Stimulated activated CD8-positive, alpha-beta memory T cell treated with anti-CD3 and anti-CD28 coated beads, Interleukin-2, amount 100 ng/mL, for 1 hour (primary cell): ENCODE results near the gene TAS2R30.

Source experiments
- DNase-seq, 2 donors: peaks; one replicate each; pipeline ENCODE4 v3.0.0-alpha.2; 2020; ENCODE audit warnings: low read depth in 2 of 2

The TAS2R30 gene, protein sequence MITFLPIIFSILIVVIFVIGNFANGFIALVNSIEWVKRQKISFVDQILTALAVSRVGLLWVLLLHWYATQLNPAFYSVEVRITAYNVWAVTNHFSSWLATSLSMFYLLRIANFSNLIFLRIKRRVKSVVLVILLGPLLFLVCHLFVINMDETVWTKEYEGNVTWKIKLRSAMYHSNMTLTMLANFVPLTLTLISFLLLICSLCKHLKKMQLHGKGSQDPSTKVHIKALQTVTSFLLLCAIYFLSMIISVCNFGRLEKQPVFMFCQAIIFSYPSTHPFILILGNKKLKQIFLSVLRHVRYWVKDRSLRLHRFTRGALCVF

DNA sequence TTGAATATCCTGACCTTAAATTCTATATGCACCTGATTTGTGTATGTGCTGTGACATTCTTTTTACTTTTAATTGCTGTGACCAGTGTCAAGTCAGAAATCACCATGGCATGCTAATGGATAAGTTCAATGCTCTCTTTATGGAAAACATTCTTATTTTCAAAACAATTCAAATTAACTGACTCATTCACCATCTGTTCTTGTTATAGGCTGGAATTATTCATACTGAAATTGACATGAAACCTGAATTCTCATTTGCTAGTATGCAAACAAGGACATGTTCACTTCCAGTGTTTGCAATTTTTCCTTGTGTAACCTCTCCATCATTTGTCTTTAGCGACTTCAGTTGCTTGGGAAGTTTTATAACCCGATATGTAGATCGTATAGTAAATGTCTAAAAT, at the start of gene TAS2R30:
TAS2R30 (minus strand) TSS at position 340 of the 400 bp plus-strand sequence. CDS start 400 bp downstream, outside the sequence.
- DNase-seq: no peak

DNA sequence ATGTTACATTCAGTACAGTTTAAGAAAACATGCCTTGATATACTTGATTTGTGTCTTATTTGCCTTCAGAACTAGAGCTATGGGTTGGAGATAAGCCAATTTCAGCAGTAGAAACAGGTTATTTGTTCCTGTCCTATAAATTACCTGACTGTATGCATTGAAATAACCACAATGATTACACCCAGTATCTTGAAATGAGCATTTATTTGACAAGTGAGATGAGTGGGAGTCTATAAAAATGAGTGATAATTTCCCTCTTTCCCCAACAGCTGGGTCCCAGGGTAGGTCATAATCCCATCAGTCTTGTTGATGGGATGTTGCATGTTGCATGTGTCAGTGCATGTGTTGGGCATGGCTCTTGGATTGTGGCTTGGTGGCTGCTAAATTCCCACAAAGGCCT, 48.6 kb upstream of the TAS2R30 start:
- no peak for DNase-seq

DNA sequence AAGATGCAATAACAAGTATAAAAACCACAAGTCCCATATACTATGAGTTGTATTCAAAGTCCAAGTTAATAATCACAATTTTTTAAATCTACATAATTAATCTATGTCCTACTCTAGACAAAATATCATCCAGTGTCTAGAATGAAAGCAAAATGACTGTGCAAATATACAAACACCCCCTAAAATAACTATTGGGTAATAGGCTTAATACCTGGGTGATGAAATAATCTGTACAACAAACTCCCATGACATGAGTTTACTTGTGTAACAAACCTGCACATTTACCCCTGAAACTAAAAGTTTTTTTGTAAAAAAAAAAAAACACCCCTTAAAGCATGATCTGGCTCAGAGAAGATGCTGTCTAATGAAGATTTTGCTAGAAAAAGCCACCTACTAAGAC, 48.1 kb upstream of the TAS2R30 start:
- DNase-seq: no peak

DNA sequence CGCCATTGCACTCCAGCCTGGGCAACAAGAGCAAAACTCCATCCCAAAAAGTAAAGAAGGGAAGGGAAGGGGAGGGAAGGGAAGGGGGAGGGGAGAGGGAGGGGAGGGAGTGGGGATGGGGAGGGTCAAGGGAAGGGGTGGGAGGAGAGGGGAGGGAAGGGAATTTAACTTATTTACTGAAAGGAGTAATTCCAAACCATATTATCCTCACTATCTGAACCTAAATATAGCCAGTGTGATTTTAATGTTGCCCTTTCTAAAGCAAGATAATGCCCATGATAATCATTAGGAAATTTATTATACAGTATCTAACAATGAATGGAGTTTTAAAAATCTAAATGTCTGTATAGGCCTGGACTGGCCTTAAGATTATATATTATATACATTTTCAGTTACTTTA, 43.8 kb upstream of the TAS2R30 start:
- no peak for DNase-seq

DNA sequence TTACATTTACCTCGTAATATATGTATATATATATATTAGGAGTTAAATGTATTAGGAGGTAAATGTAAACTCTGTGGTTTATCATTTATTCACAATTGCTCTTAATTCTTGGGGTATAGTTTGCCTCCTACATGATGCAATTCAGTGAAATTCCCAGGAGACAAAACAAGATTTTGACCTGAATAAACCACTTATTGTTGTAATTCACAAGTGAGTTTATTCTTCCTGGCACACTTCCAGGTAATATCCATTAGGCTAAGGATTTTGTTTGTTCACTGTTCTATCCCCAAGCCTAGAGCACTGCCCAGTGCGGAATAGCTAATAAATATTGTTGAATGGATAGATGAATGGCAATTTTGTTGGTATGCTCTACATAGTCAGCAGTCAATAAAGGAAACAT, 39.6 kb upstream of the TAS2R30 start:
- no peak for DNase-seq

DNA sequence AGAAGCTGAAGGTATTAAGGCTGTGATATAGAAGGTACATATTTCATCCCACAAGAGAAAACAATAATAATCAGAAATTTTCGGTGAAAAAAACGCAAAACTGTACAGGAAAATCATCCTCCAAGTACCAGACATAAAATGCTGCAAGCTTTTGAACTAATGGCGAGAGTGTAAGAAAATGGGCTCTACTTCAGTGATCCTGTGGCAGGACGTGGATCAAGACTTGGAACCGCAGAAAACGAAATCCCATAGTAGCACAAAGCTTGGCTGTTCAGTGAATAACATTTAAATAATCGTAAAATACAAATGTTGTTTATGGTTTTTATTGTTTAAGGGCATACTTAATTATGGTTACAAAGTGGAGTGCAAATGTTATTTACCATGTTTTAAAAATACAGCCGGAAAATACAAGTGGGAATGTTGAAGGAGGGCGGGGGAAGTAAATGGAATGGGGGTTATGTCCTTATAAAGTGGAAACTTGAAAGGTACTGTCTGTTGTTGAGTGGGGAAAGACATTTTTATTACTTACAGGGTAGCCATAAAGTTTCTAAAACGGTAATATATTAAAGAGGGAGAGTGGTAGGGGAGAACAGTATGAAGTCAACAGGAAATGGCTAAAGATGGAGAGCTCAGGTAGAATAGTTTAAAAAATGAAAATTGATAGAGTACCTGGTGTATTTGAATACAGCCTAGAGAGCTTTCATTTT, 37.7 kb upstream of the TAS2R30 start:
- no peak for DNase-seq

DNA sequence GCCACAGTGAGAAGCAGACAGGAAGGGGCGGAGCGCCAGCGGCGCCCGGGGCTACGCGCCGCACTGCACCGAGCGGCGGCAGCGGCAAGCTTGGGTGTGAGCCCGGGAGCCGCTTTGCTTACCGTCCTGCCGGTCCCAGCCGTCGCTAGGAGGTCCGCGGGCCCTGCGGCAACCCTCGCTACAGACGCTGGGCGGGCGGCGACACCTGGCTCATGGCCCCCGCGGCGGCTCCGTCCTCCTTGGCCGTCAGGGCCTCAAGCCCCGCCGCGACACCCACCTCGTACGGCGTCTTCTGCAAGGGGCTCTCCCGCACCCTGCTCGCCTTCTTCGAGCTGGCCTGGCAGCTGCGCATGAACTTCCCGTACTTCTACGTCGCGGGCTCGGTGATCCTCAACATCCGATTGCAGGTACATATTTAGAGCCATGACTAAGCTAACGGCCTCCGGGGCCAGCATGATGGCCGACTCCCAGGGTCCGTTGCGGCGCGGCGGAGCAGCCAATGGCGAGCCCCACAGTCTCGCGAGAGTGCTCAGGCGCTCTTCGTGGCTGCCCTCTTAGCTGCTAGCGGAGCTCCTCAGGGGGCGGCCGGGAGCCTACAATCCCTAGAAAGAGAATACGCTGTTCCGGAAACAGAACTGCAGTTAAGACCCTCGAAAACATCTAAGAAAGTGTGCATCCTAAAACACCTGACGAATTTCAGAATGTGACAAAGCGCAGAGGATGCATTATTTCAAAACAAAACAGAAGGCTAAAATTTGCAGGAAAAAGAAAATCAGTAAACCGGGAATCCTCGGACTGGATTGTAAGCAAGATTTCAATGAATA, 36.9 kb upstream of the TAS2R30 start, which contains the start of gene SMIM10L1:
SMIM10L1 (plus strand) TSS at position 50 of the 824 bp plus-strand sequence; CDS start at position 213, 163 bp downstream.
- peak; percentile 72 to 73 for DNase-seq

DNA sequence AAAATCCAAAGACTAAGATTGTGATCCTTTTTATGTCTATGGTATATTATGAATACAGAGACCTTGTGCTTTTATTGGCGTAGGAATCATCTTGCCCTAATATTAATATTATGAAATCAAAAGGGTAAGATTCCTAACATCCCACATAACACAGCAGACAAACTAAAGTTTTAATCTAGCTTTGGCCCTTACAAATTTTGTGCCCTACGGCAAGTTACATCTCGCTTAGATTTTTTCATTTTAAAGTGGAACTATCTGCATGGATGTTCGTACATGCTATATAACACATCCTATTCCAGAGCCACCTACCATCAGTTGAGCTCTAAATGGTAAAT, 36.3 kb upstream of the TAS2R30 start:
- DNase-seq: no peak

DNA sequence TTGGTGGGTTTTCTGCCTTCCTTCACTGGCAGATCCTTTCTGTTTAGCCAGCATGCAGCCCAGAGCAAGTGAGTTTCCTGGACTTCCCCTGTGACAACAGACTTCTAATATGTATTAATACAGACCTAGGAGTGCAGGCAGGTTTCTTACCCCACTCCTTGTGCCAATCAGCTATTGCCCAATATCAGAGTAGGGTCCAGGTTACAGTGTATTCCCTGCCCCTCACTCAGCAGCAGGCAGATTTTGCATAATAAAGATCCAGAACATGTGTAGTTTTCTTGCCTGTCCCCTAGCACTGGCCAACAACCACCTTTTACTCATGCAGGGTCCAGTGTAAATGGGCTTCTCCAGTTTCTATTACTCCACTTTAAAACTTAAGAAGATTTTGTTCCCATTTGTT, 31.9 kb upstream of the TAS2R30 start:
- DNase-seq: no peak

DNA sequence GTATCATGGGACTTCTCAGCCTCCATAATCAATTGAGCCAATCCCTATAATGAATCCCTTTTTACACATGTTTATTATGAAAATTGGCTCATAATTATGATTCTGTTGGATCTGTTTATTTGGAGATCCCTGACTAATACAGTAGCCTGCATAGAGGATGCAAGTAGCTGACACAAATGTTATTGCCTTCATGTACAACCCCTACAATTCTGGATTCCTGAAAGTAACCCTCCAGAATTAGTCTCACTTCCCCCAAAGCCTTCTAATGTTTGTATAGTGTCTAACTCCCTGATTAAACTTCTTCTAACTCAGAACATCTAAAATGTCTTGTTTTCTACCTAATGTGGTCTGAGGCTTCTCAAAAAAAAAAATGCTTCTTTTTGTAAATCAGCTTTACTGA, 29.9 kb upstream of the TAS2R30 start:
- no peak for DNase-seq

DNA sequence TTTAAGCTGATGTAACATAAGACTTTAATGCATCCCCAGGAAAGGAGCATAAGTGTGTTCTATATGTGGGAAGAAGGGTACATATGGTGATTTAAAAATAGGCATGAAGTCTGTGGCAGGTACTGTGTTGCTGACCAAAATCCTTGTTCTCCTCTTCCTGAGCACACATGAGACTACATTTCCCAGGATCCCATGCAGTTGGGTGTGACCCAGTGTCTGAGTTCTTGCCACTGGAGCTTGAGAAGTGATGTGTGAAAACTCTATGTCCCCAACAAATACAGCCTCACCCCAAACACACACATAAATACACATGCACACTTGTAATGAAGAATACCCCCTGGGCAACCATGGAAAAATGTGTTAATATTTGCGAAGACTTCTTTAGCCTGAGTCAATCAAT, 28.1 kb upstream of the TAS2R30 start:
- no peak for DNase-seq

DNA sequence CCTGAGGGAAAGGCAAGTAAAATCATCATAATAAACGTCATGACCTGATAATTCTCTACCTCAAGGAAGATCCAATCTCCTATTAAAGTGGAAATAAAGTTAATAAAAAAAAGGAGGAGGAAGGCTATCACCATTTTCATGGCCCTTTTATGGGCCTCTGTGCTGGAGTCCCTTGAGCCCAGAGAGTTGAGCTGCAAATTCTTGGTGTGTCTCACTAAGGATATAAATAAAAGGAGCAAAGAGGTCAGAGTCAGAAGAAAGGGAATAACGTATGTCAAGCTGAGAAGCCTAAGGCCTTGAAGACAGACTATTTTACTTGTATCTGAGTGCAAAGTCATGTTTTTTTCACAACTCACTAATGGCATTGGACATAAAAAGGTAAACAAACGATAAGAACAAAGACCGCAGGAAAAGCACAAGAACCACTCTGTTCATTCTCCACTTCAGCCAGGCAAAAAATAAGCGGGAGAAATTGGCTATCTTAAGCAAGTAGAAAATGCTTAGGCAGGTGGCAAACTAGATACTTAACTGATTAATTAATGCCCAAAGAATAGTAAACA, 24.5 kb upstream of the TAS2R30 start:
- DNase-seq: no peak

DNA sequence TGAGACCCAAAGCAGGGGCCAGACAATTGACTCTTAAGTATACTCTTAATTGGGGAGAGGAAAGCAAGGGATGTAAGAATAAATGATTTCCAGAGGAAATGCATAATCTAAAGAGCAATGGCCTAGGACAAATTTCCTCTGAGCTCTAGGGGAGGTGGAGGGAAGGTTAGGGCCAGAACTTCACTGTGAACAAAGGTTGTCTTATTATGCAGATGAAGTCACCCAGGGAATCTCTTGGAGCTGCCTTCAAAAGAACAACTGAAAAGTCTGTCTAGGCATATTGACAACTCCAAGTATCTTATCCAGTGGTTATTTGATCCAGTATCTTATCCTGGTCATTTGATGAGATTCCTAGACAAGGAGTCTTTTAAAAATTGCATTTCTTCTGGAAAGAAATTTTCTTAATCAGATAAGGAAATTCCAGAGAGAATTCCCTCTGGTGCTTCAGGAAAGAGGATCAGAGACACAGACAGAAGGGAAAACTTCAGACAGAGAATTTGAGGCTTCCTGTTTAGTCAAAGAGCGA, 20.0 kb upstream of the TAS2R30 start:
- DNase-seq: no peak

DNA sequence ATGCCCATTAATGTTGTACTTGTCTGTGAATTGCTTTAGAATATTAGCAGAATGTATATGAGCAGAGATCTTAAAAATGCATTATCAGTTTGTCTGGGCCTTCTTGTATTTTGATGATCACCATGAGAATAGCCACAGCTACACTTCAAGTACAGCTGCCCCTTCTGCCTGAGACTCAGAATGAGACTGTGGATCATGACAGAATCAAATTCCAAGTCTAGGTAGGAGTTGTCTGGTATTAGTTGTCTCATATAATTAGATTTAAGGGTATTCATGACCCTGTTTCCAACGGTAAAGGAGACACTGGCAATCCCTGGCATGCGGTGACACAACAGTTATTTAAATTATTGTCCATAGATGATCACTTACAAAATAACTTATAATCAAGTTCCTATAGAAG, 18.3 kb upstream of the TAS2R30 start:
- no peak for DNase-seq

DNA sequence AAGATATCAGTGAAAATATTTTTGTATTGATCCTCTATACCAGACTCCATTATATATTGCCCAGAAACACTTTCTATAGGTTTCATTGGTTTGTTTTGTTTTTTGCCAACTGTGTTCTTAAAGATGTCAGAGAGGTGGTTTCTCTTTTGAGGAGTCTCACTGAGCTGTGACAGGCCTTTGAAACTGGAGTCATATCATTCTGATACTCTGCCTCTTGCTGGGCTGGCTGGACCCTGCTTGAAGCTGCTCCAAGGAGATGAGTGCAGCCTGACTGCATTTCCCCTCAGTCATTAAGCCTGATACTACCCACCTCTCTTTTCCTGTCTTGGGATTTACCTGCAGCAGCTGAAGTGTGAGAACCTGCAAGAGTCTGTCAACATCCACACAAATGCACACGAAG, 16.4 kb upstream of the TAS2R30 start:
- DNase-seq: no peak

DNA sequence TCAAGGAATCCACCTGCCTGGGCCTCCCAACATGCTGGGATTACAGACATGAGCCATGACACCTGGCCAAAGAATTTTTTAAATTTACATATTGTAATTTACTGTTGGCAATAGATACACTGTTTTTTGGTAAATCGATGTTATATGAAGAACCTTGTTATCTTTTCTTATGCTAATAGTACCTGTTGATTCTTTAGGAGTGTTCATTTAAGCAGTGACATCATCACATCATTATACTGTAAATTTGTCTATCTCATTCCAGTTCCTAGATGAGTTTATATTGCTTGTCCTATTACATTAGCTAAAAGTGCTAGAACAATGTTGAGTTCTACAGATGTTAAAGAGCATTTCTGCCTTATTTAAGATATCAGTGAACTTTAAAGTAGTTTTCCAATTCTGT, 13.0 kb upstream of the TAS2R30 start:
- no peak for DNase-seq

DNA sequence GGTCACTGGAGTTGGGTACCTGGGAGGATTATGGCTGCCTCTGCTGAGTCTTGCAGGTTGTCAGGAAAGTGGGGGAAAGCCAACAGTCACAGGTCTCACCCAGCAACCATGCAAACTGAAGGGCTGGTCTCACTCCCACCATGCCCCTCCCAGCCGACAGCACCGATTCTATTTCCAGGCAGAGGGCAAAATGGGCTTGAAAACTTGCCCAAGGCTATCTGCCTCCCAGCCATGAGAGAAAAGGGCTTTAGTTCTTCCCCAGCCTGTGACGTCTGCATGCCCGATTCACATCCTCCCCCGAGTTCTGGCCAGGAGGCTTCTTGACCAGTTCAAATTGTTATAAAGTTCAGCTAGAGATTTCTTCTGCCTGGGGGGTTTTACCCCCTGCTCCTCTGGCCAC, 9.9 kb upstream of the TAS2R30 start:
- DNase-seq: no peak

DNA sequence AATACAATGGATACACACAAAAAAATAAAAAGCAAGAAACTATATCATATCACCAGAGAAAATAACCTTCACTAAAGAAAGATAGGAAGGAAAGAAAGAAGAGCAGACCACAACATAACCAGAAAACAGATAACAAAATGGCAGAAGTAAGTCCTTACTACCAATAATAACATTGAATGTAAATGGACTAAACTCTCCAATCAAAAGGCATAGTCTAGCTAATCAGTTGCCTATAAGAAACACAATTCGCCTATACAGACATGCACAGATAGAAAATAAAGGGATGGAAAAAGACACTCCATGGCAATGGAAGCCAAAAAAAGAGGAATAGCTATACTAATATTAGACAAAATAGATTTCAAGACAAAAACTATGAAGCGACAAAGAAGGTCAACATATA, 8.9 kb upstream of the TAS2R30 start:
- DNase-seq: no peak

DNA sequence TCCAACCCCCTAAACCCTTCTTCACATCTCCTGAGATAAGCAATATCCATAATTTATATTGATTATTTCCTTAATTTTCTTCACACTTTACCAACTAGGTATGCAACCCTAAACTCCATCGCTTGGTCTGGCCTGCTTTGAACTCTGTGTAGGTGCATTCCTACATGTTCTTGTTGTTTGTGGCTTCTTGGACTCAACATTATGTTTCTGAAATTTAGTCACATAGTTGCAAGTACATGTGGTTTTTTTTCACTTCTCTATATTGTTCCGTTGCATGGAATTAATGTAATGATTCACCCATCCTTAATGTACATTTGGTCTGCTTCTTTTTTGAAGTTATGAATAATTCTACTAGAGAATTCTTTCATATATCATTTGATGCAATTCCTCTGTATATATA, 1.6 kb upstream of the TAS2R30 start:
- no peak for DNase-seq

DNA sequence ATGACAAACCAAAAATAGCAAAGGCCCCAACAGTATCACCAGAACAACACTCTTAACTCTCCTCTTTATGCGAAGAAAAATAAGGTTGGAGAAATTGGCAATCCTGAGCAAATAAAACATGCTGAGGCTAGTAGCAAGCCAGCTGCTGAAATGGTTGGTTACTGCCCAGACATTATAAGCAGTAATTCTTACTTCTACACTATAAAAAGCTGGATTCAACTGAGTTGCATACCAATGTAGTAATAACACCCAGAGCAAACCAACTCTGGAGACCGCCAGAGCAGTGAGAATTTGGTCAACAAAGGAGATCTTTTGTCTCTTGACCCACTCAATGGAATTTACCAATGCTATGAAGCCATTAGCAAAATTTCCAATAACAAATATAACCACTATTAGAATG, 628 bp downstream of the TAS2R30 start:
- no peak for DNase-seq

DNA sequence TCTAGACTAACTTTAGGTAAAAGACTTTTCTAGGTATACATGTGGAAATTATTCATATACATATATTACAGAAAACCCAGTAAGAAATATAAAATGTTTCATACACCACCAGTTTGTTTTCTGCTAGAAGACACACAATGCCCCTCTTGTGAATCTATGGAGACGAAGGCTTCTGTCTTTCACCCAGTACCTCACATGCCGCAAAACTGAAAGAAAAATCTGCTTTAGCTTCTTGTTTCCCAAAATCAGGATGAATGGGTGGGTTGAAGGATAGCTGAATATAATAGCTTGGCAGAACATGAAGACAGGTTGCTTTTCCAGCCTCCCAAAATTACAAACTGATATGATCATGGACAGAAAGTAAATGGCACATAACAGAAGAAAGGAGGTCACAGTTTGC, 1.3 kb downstream of the TAS2R30 start:
- no peak for DNase-seq

DNA sequence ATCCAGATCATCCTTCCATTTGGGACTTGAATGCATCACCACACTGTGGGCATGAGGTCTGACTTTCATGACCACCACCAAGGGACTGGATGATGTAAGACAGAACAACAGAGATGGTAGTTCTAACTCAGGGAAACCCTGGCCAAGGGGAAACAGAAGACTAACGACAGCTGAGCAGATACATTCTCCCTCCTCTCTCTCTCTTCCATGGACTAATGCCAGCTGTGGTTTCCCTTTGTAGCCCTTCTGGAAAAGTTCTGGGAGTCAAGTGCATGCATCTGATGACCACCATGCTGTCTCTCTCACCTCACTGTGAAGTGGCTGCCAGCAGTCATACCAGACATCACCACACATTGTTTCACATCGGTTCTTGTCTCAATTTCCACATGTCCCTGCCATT, 3.4 kb downstream of the TAS2R30 start:
- no peak for DNase-seq
